ENCODE data around the gene POLN.

- TF ChIP-seq, protein P1, sequence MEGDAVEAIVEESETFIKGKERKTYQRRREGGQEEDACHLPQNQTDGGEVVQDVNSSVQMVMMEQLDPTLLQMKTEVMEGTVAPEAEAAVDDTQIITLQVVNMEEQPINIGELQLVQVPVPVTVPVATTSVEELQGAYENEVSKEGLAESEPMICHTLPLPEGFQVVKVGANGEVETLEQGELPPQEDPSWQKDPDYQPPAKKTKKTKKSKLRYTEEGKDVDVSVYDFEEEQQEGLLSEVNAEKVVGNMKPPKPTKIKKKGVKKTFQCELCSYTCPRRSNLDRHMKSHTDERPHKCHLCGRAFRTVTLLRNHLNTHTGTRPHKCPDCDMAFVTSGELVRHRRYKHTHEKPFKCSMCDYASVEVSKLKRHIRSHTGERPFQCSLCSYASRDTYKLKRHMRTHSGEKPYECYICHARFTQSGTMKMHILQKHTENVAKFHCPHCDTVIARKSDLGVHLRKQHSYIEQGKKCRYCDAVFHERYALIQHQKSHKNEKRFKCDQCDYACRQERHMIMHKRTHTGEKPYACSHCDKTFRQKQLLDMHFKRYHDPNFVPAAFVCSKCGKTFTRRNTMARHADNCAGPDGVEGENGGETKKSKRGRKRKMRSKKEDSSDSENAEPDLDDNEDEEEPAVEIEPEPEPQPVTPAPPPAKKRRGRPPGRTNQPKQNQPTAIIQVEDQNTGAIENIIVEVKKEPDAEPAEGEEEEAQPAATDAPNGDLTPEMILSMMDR (IDR thresholded peaks at IDR 0.05): no peak
- TF ChIP-seq POLR2AphosphoS5 (IDR thresholded peaks at IDR 0.05) (no peak), POLR2A (IDR thresholded peaks at IDR 0.05) (no peak)
These were observed 199.5 kb downstream of the POLN start for GRCh38 chr4:2042204-2042946.

All from transverse colon (tissue), 4 donors.